Glutamatergic neuron (in vitro differentiated cells): ENCODE data around the gene RPUSD4. TPM values are rescaled to one million over a fixed set of nuclear protein-coding genes. Genes with fewer than 3 reads are reported as not detected.

ENCODE experiments used
- DNase-seq: peaks from one replicate; pipeline ENCODE4 v3.0.0; 2022
- H3K27ac Mint-ChIP-seq: one replicate; pipeline ENCODE4 v1.8.0; 2020; ENCODE audit warnings: mild to moderate bottlenecking, mixed read lengths, inconsistent platforms; ENCODE audit not compliant: unreplicated experiment
- H3K27me3 Mint-ChIP-seq: one replicate; pipeline ENCODE4 v1.8.0; 2020; ENCODE audit warnings: mild to moderate bottlenecking, moderate library complexity, mixed read lengths, inconsistent platforms; ENCODE audit not compliant: unreplicated experiment
- H3K36me3 Mint-ChIP-seq: one replicate; pipeline ENCODE4 v1.8.0; 2020; ENCODE audit warnings: mild to moderate bottlenecking, mixed read lengths, inconsistent platforms; ENCODE audit not compliant: unreplicated experiment
- H3K4me1 Mint-ChIP-seq: one replicate; pipeline ENCODE4 v1.8.0; 2020; ENCODE audit warnings: mild to moderate bottlenecking, low read depth, mixed read lengths, inconsistent platforms; ENCODE audit not compliant: unreplicated experiment
- H3K4me3 Mint-ChIP-seq: one replicate; pipeline ENCODE4 v1.8.0; 2020; ENCODE audit warnings: mild to moderate bottlenecking, mixed read lengths, inconsistent platforms; ENCODE audit not compliant: unreplicated experiment
- H3K9me3 Mint-ChIP-seq: one replicate; pipeline ENCODE4 v1.8.0; 2020; ENCODE audit warnings: mild to moderate bottlenecking, moderate library complexity, mixed read lengths, inconsistent platforms; ENCODE audit not compliant: unreplicated experiment
- total RNA-seq: library from RNA; stranded (reverse); fragmentation: NEBNext Ultra II Directional; extraction: Animal tissue kit (Norgen Biotek cat#: 25700); gene quantifications from one replicate; pipeline ENCODE4 v1.2.1, GENCODE V29; 2021; ENCODE audit not compliant: unreplicated experiment
- TF ChIP-seq, protein P1 (sequence below): fragments of 200-600 bp; sonication (generic); IDR thresholded peaks from one replicate; pipeline ENCODE4 v1.5.0; 2021; ENCODE audit not compliant: partially characterized antibody, unreplicated experiment

RPUSD4 gene
- total RNA-seq, 1 donor from 2014 or later, result 41.8 TPM

DNA sequence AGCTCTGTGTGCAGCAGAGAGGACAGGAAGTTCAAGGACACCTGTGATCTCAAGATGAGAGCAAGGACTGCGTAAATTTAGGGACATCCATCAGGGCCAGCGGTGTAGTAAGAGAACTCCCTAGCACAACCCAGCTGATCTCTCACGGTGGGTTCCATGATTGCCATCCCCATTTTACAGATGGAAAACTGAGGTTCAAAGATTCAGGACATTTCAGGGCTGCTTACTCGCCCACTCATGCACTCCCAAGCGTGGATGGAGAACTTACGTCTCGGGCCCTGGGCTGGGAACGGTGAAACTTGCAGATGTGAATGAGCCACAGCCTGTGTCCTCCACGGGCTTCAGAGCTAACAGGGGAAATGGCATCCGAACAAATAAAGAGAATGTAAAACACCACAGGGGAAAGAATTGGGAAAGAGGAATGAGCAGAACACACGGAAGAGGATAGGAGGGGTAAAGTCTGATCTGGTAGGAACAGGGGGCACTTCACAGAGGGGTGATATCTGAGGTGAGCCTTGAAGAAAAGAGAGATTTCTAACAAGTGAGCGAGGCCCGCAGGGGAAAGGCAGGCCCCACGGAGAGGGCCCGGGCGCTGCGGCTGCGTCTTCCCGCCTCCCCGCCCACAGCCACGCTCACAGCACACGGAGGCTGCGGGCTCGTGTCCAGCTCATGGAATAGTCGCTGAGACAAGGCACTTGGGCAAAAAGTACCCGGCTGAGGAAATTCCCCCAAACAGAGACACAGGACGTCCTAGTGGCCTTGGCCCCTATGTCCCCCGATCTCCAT is 55.9 kb downstream of the RPUSD4 start:
- DNase-seq, result no peak
- TF ChIP-seq, protein P1, sequence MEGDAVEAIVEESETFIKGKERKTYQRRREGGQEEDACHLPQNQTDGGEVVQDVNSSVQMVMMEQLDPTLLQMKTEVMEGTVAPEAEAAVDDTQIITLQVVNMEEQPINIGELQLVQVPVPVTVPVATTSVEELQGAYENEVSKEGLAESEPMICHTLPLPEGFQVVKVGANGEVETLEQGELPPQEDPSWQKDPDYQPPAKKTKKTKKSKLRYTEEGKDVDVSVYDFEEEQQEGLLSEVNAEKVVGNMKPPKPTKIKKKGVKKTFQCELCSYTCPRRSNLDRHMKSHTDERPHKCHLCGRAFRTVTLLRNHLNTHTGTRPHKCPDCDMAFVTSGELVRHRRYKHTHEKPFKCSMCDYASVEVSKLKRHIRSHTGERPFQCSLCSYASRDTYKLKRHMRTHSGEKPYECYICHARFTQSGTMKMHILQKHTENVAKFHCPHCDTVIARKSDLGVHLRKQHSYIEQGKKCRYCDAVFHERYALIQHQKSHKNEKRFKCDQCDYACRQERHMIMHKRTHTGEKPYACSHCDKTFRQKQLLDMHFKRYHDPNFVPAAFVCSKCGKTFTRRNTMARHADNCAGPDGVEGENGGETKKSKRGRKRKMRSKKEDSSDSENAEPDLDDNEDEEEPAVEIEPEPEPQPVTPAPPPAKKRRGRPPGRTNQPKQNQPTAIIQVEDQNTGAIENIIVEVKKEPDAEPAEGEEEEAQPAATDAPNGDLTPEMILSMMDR, result no peak
- H3K27ac Mint-ChIP-seq, result no peak overlapping the region
- peaks cover 2% of the 10 kb centered on the region for H3K4me1 Mint-ChIP-seq
- peaks cover 9% of the 10 kb centered on the region for H3K9me3 Mint-ChIP-seq
- H3K27me3 Mint-ChIP-seq, result peaks cover 3% of the 10 kb centered on the region
- H3K4me3 Mint-ChIP-seq, result no peak overlapping the region
- H3K36me3 Mint-ChIP-seq, result peaks cover 8% of the 10 kb centered on the region

DNA sequence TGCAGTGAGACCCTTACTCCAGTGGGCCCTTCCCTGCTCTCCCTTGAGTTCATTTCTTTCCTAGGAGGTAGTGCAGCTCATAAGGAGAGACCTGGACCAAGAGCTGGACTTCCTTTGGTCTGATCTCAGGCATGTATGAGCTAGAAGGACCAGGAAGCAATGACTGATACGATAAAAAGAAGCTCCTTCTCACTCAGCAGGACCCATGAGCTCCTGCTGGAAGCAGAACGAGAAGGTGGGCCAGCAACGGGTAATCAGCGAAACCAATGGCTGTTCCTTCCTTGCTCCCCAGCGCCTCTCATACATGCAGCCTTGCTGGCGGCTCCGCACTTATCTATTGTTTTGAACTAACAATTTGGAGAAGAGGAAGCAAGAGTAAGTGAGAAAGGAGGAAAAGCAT is 56.8 kb downstream of the RPUSD4 start:
- Mint-ChIP-seq H3K9me3 (peaks cover 9% of the 10 kb centered on the region), H3K4me3 (no peak overlapping the region), H3K36me3 (peaks cover 8% of the 10 kb centered on the region), H3K27ac (no peak overlapping the region), H3K4me1 (no peaks in the 10 kb centered on the region), H3K27me3 (peaks cover 3% of the 10 kb centered on the region)
- no peak for DNase-seq
- TF ChIP-seq, protein P1, result no peak

DNA sequence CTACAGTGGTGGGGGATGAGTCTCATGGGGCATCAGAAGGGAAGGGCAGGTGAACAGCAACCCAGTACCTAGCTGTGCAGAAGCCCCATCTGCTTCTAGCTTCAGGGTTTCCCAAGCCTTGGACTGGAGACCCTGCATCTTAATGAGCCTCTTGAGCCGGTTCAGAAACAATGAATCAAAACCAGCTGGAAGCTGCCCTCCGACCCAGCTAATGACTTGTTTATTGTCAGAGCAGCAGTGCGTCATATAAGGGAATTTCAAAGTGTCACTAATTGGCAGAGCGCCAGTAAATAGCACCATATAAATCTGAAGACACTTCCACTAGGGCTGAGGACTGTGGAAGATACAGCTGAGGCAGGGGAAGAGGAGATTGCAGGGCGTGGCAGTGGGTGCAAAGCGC is 57.5 kb downstream of the RPUSD4 start:
- H3K27ac Mint-ChIP-seq, result no peak overlapping the region
- peaks cover 8% of the 10 kb centered on the region for H3K36me3 Mint-ChIP-seq
- H3K27me3 Mint-ChIP-seq, result peaks cover 3% of the 10 kb centered on the region
- TF ChIP-seq, protein P1, result no peak
- no peak for DNase-seq
- H3K4me1 Mint-ChIP-seq, result no peaks in the 10 kb centered on the region
- H3K4me3 Mint-ChIP-seq, result no peak overlapping the region
- H3K9me3 Mint-ChIP-seq, result peaks cover 9% of the 10 kb centered on the region

DNA sequence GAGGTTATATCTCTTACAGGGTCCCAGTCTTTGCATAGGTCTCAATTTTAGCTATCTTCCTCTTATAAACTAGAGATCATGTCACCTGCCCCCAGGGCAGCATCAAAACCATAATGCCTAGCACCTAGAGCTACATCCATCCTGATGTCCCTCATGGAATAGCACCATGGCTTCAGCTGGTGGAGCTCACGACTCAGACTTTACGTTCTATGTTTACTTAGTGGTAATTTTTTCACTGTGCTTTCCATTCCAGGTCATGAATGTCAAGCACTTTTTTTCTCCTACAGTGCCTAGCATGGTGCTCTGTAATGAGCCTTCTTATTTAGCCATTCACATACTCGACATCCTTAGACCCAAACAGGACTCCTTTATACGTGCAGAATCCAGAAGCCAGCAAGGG is 58.4 kb downstream of the RPUSD4 start:
- no peak overlapping the region for H3K4me3 Mint-ChIP-seq
- H3K9me3 Mint-ChIP-seq, result peaks cover 9% of the 10 kb centered on the region
- H3K27me3 Mint-ChIP-seq, result peaks cover 6% of the 10 kb centered on the region
- DNase-seq, result no peak
- peaks cover 8% of the 10 kb centered on the region for H3K36me3 Mint-ChIP-seq
- no peak overlapping the region for H3K27ac Mint-ChIP-seq
- TF ChIP-seq, protein P1, result no peak
- H3K4me1 Mint-ChIP-seq, result peaks cover 3% of the 10 kb centered on the region

DNA sequence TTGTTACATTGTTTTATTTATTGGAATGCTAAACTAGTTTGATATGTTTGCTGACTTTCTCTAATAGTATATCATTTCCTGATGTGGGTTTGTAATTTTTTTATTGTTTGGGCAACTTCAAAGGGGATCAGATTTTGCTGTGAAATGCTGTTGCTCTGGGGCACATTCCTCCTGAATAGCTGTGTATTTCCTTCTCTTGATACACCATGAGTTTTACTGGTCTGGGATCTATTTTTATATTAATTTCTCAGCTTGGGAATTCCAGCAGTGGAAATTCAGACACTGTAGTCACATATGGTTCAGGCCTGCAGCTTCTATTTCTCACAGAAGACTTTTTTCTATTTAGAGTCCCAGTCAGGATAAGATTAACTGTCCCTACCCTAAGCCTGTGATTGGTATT is 58.9 kb downstream of the RPUSD4 start:
- Mint-ChIP-seq H3K36me3 (peaks cover 8% of the 10 kb centered on the region), H3K27ac (no peak overlapping the region), H3K4me3 (no peak overlapping the region), H3K9me3 (peaks cover 9% of the 10 kb centered on the region), H3K4me1 (peaks cover 6% of the 10 kb centered on the region), H3K27me3 (peaks cover 8% of the 10 kb centered on the region)
- TF ChIP-seq, protein P1, result no peak
- DNase-seq, result no peak
